ENCODE results near the gene OR10J4.

Gene OR10J4

DNA sequence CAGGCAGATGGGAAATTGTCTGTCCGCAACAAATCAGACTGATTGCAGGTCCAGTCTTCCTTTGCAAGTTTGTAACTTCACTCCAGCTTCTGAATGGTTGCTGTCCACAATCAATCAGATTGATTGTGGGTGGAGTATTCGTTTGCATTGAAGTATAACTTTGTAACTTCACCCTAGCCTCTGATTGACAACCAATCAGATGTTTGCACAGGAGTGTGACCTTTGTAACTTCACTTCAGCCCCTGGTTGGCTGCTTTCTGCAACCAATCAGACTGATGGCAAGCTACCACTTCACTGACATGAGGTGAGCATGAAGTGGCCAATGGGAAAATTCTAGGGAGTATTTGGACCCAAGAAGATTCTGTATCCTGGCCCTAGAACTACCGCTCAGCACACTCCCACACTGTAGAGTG, 33.2 kb downstream of the OR10J4 start:
- H3K9me3 ChIP-seq = peaks cover 0 to 10% (median 3%) of the 10 kb centered on the region in 3 donors
- H3K36me3 ChIP-seq = no peaks in the 10 kb centered on the region
- TF ChIP-seq, protein P1, sequence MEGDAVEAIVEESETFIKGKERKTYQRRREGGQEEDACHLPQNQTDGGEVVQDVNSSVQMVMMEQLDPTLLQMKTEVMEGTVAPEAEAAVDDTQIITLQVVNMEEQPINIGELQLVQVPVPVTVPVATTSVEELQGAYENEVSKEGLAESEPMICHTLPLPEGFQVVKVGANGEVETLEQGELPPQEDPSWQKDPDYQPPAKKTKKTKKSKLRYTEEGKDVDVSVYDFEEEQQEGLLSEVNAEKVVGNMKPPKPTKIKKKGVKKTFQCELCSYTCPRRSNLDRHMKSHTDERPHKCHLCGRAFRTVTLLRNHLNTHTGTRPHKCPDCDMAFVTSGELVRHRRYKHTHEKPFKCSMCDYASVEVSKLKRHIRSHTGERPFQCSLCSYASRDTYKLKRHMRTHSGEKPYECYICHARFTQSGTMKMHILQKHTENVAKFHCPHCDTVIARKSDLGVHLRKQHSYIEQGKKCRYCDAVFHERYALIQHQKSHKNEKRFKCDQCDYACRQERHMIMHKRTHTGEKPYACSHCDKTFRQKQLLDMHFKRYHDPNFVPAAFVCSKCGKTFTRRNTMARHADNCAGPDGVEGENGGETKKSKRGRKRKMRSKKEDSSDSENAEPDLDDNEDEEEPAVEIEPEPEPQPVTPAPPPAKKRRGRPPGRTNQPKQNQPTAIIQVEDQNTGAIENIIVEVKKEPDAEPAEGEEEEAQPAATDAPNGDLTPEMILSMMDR (IDR thresholded peaks at IDR 0.05) = no peak
- no peak overlapping the region for H3K4me3 ChIP-seq
- DNase-seq = no peak
- H3K27me3 ChIP-seq = no peaks in the 10 kb centered on the region
- H3K4me1 ChIP-seq = no peaks in the 10 kb centered on the region
- H3K27ac ChIP-seq = no peak overlapping the region
- intact Hi-C loops (cut with DNase I; ENCODE audit: low total_unique reads) = no loop called here

DNA sequence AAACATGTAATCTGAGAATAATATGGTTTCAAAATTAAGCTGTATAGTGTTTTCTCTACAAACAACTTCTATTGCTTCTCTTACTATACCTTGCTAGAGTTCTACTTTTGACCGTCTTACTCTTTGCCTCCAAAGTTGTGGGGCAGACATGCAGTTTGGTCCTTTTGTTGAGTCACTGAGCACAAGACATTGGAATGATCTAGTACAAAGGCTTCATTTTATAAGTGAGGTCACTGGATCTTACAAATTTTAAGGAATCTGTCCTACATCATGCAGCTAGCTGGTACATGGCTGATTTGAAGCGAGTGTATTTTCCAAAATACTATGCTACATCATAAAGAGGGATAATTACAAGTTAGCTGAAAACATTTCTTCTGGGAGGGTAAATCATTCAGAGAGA, 36.3 kb downstream of the OR10J4 start:
- H3K36me3 ChIP-seq = no peaks in the 10 kb centered on the region
- no peak overlapping the region for H3K4me3 ChIP-seq
- no peaks in the 10 kb centered on the region for H3K27me3 ChIP-seq
- intact Hi-C loops (cut with DNase I; ENCODE audit: low total_unique reads) = no loop called here
- no peak for DNase-seq
- H3K4me1 ChIP-seq = no peaks in the 10 kb centered on the region
- no peaks in the 10 kb centered on the region for H3K9me3 ChIP-seq
- no peak overlapping the region for H3K27ac ChIP-seq
- TF ChIP-seq, protein P1 (IDR thresholded peaks at IDR 0.05) = no peak

DNA sequence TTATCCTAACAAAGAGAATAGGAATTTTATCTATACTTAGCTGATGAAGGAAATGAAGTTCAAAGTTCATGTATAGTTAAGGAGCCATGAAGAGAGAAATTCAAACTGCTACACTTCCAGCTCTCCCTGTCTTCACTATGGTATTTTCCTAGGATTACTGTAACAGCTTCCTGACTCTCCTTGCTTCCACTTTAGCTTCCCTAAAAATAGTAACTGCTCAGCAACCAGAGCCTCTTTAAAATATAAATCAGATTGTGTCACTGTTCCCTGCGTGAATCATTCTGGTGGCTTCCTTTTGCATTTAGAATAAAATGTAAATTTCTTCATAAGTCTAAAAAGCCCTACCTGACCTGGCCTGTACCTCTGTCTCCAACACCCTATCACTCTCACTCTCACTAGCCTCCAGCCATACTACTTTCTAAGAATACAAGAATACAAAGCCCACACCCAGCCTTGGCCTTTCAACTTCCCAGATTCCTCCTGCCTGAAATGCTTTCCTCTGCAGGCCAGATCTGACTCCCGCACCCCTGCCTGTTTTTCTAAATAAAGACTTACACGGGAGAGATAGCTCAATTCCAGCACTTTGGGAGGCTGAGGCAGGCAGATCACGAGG, 38.0 kb downstream of the OR10J4 start:
- TF ChIP-seq, protein P1 (IDR thresholded peaks at IDR 0.05) = no peak
- no peaks in the 10 kb centered on the region for H3K9me3 ChIP-seq
- no peaks in the 10 kb centered on the region for H3K36me3 ChIP-seq
- intact Hi-C loops (cut with DNase I; ENCODE audit: low total_unique reads) = no loop called here
- DNase-seq = no peak
- no peak overlapping the region for H3K4me3 ChIP-seq
- H3K27me3 ChIP-seq = no peaks in the 10 kb centered on the region
- H3K27ac ChIP-seq = no peak overlapping the region
- H3K4me1 ChIP-seq = no peaks in the 10 kb centered on the region

DNA sequence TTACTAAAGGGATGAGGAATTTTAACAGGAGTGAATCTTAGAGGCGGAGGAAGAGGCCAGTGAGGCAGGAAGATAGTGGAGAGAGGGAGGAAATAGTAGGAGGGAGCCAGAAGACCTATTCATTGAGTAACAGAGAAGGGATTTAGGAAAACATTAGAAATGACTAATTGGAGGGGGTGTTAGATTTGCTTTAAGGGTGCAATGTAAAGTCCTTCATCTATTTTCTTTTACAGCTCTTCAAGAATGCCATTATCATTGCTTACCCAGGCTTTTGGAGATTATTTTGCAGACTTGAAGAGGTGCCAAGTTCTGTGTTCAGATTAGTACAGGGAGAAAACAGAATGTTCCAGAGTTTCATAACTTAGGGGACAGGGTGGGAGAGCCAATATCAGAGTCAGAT, 41.3 kb downstream of the OR10J4 start:
- H3K4me1 ChIP-seq = no peaks in the 10 kb centered on the region
- H3K4me3 ChIP-seq = no peak overlapping the region
- no peak overlapping the region for H3K27ac ChIP-seq
- H3K27me3 ChIP-seq = no peaks in the 10 kb centered on the region
- no peak for DNase-seq
- no peaks in the 10 kb centered on the region for H3K36me3 ChIP-seq
- intact Hi-C loops (cut with DNase I; ENCODE audit: low total_unique reads) = no loop called here
- no peaks in the 10 kb centered on the region for H3K9me3 ChIP-seq
- TF ChIP-seq, protein P1 (IDR thresholded peaks at IDR 0.05) = no peak

- Histone ChIP-seq H3K27me3 (no peaks in the 10 kb centered on the region), H3K4me3 (no peak overlapping the region), H3K36me3 (no peaks in the 10 kb centered on the region), H3K27ac (no peak overlapping the region), H3K9me3 (no peaks in the 10 kb centered on the region), H3K4me1 (no peaks in the 10 kb centered on the region)
- intact Hi-C loops (cut with DNase I; ENCODE audit: low total_unique reads) = no loop called here
- no peak for DNase-seq
- TF ChIP-seq, protein P1 (IDR thresholded peaks at IDR 0.05) = no peak
These were observed 42.9 kb downstream of the OR10J4 start for GRCh38 chr1:159474926-159475325.
